Activated B cell treated with CpG ODN at 0.5 μM for 24 hours (primary cell): Measurements from ENCODE around the gene CPO. TPM values are rescaled to one million over a fixed set of nuclear protein-coding genes. Genes with fewer than 3 reads are reported as not detected.

Experiments used
- ATAC-seq: fragments of 200-7000 bp; cut with Tn5 transposase; one replicate; pipeline ENCODE4 v1.10.0; 2021; ENCODE audit warnings: low read depth, mild to moderate bottlenecking, moderate library complexity
- CTCF ChIA-PET: fragments of 350-600 bp; sonication (Branson Sonifier 250); formaldehyde crosslinking; loops from one replicate; lab custom pipeline; 2021; ENCODE audit warnings: antibody characterized with exemption; lab: Charles Lee
- POLR2A ChIA-PET: fragments of 350-600 bp; sonication (Branson Sonifier 250); formaldehyde crosslinking; loops from one replicate; lab custom pipeline; 2021; ENCODE audit warnings: antibody characterized with exemption; lab: Charles Lee
- DNase-seq: peaks from one replicate; pipeline ENCODE4 v3.0.0; 2022
- H3K27ac Mint-ChIP-seq: one replicate; pipeline ENCODE4 v1.8.0; 2020; ENCODE audit warnings: mixed read lengths
- H3K27me3 Mint-ChIP-seq: one replicate; pipeline ENCODE4 v1.8.0; 2021; ENCODE audit warnings: mixed read lengths
- H3K36me3 Mint-ChIP-seq: one replicate; pipeline ENCODE4 v1.8.0; 2021; ENCODE audit warnings: low read depth, mixed read lengths
- H3K4me1 Mint-ChIP-seq: one replicate; pipeline ENCODE4 v1.8.0; 2021; ENCODE audit warnings: mixed read lengths
- H3K4me3 Mint-ChIP-seq: one replicate; pipeline ENCODE4 v1.8.0; 2020; ENCODE audit warnings: mild to moderate bottlenecking, mixed read lengths
- H3K9me3 Mint-ChIP-seq: one replicate; pipeline ENCODE4 v1.8.0; 2020; ENCODE audit warnings: mixed read lengths
- intact Hi-C: fragments of 100-400 bp; cut with micrococcal nuclease; formaldehyde crosslinking; loops from one replicate; pipeline ENCODE4 v1.15.1; 2024
- total RNA-seq: library from RNA; stranded (reverse); gene quantifications from 2 replicates; pipeline ENCODE4 v1.2.3, GENCODE V29; 2022
- TF ChIP-seq, protein P1 (sequence below): fragments of 200-600 bp; IDR thresholded peaks from one replicate; pipeline ENCODE4 v1.8.0; 2022; ENCODE audit warnings: antibody characterized with exemption, mild to moderate bottlenecking

Gene CPO
- total RNA-seq, 1 donor from 2014 or later: not detected

GRCh38 chr2:206990360-206990759 lies 51.0 kb downstream of the CPO start:
- Mint-ChIP-seq H3K4me3 (no peak overlapping the region), H3K4me1 (peaks cover 3% of the 10 kb centered on the region), H3K27ac (no peak overlapping the region), H3K27me3 (peaks cover 18% of the 10 kb centered on the region), H3K9me3 (no peaks in the 10 kb centered on the region), H3K36me3 (no peaks in the 10 kb centered on the region)
- intact Hi-C loops: no loop called here
- TF ChIP-seq, protein P1, sequence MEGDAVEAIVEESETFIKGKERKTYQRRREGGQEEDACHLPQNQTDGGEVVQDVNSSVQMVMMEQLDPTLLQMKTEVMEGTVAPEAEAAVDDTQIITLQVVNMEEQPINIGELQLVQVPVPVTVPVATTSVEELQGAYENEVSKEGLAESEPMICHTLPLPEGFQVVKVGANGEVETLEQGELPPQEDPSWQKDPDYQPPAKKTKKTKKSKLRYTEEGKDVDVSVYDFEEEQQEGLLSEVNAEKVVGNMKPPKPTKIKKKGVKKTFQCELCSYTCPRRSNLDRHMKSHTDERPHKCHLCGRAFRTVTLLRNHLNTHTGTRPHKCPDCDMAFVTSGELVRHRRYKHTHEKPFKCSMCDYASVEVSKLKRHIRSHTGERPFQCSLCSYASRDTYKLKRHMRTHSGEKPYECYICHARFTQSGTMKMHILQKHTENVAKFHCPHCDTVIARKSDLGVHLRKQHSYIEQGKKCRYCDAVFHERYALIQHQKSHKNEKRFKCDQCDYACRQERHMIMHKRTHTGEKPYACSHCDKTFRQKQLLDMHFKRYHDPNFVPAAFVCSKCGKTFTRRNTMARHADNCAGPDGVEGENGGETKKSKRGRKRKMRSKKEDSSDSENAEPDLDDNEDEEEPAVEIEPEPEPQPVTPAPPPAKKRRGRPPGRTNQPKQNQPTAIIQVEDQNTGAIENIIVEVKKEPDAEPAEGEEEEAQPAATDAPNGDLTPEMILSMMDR: no peak
- ChIA-PET CTCF (interaction anchor here (0.6 to 1.2 kb wide), 3 partner anchors 190 to 287 kb away, joined by 3 to 4 read pairs (median 3); no protein-coding TSS in a partner anchor), POLR2A (no interaction called here)
- DNase-seq (no peak), ATAC-seq (no peak)

DNA sequence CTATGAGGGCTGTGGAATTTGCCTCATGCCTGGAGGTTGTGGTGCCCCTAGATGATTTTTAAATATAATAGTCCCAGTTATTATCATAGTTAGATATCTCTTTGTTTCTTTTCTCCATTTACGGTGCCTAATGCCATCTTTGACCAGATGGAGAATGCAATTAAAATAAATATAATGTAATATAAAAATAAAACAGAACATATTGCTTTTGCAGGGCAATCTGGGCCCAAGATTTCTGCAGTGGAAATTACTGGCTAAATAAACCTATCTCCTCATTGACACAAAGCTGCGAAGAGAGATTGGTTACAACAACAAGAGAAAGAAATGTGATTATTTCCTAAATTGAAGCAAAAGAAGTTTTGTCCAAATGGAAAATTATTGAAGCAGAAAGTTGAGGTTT lies 51.8 kb downstream of the CPO start:
- no peak overlapping the region for H3K27ac Mint-ChIP-seq
- no peak for ATAC-seq
- H3K4me3 Mint-ChIP-seq: no peak overlapping the region
- no peaks in the 10 kb centered on the region for H3K9me3 Mint-ChIP-seq
- peaks cover 3% of the 10 kb centered on the region for H3K4me1 Mint-ChIP-seq
- TF ChIP-seq, protein P1: no peak
- intact Hi-C loops: no loop called here
- ChIA-PET POLR2A (no interaction called here), CTCF (interaction anchor here (1.2 kb wide), 1 partner anchor 191 kb away, joined by 4 read pairs; no protein-coding TSS in a partner anchor)
- H3K27me3 Mint-ChIP-seq: peaks cover 18% of the 10 kb centered on the region
- H3K36me3 Mint-ChIP-seq: no peaks in the 10 kb centered on the region
- no peak for DNase-seq

GRCh38 chr2:206993396-206993911 lies 54.1 kb downstream of the CPO start:
- ChIA-PET POLR2A (no interaction called here), CTCF (no interaction called here)
- Mint-ChIP-seq H3K27ac (no peak overlapping the region), H3K4me1 (peaks cover 3% of the 10 kb centered on the region), H3K36me3 (no peaks in the 10 kb centered on the region), H3K27me3 (peaks cover 21% of the 10 kb centered on the region), H3K4me3 (no peak overlapping the region), H3K9me3 (peaks cover 5% of the 10 kb centered on the region)
- no peak for DNase-seq
- intact Hi-C loops: no loop called here
- ATAC-seq: no peak
- TF ChIP-seq, protein P1: no peak

GRCh38 chr2:206993964-206994363 lies 54.6 kb downstream of the CPO start:
- DNase-seq (no peak), ATAC-seq (no peak)
- intact Hi-C loops: no loop called here
- TF ChIP-seq, protein P1: no peak
- POLR2A ChIA-PET: no interaction called here
- Mint-ChIP-seq H3K27ac (no peak overlapping the region), H3K36me3 (no peaks in the 10 kb centered on the region), H3K4me3 (no peak overlapping the region), H3K9me3 (peaks cover 5% of the 10 kb centered on the region), H3K27me3 (peaks cover 21% of the 10 kb centered on the region), H3K4me1 (peaks cover 3% of the 10 kb centered on the region)
- CTCF ChIA-PET: no interaction called here

DNA sequence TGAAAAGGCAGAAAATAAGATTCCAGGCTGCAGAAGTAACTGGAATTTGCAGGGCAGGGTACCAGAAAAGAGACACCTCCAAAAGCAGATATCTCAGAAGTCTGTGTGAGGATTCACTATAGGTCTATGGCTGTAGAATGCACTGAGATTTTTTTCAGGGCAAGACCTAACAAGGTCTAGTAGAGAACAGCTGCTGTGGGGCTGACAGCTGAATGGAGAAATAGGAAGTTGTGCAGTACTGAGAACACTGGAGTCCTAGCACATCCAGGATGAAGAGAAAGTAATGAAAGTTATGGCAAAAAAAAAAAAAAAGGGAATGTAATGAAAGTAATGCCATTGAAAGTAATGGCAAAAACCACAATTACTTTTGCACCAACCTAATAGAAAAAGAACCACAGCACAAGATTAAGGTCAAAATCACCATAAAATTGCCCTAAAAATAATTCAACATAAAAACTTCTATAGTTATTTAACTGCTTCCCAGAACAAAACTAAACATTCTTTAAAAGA lies 57.3 kb downstream of the CPO start:
- Mint-ChIP-seq H3K4me1 (no peaks in the 10 kb centered on the region), H3K36me3 (no peaks in the 10 kb centered on the region), H3K27me3 (peaks cover 8% of the 10 kb centered on the region), H3K4me3 (no peak overlapping the region), H3K9me3 (peaks cover 10% of the 10 kb centered on the region), H3K27ac (no peak overlapping the region)
- intact Hi-C loops: no loop called here
- TF ChIP-seq, protein P1: no peak
- POLR2A ChIA-PET: no interaction called here
- ATAC-seq (no peak), DNase-seq (no peak)
- CTCF ChIA-PET: no interaction called here
